Hypothalamus (tissue), 51 donors: Measurements from ENCODE around the gene SSTR3.

ENCODE experiments used
- DNase-seq, 51 donors: peaks; one replicate each; lab custom pipeline; 2025; lab: John Stamatoyannopoulos, UW

SSTR3 gene

DNA sequence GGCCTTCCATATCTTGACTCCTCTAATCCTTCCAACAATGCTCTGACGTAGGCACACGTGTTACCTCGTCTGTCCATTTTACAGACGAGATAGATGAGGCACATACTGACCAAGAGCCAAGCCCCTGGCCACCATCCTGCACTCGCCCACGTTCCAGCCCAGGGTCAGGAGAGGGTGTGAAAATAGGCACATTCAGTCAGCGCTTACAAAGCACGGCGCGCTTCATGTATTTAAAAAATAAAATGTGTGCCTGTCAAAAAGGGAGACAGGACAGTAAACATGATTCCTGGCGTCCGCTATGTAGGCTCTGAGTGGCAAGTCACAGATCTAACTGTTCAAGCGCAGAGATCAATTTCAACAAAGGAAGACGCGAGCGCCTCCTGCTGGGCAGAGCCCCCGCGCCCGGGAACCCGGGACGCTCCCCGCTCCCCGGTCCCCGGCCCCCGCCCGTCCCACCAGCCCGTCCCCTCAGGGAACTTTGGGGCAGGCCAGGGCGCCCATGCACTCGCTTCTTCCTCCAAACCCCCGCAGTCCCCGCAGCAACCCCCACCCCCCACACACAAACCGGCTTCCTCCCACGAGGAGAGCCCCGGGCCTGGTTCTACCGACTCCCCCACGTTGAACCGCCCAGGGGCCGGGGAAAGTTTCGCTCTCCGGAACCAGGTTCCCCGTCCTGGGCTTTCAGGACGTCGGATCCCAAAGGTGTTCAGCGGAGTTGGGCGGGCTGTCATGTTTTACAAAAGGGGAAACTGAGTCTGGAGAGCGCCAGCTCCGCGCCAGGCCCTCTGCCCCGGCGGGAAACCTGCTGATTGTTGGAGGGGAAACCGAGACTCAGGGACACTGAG lies 13.8 kb downstream of the SSTR3 start:
- DNase-seq, result peak in 50 of 51 donors; percentile 30 to 90 (median 68)

GRCh38 chr22:37197451-37198257 lies 14.6 kb downstream of the SSTR3 start:
- DNase-seq, result peak in 1 of 51 donors; percentile 34

DNA sequence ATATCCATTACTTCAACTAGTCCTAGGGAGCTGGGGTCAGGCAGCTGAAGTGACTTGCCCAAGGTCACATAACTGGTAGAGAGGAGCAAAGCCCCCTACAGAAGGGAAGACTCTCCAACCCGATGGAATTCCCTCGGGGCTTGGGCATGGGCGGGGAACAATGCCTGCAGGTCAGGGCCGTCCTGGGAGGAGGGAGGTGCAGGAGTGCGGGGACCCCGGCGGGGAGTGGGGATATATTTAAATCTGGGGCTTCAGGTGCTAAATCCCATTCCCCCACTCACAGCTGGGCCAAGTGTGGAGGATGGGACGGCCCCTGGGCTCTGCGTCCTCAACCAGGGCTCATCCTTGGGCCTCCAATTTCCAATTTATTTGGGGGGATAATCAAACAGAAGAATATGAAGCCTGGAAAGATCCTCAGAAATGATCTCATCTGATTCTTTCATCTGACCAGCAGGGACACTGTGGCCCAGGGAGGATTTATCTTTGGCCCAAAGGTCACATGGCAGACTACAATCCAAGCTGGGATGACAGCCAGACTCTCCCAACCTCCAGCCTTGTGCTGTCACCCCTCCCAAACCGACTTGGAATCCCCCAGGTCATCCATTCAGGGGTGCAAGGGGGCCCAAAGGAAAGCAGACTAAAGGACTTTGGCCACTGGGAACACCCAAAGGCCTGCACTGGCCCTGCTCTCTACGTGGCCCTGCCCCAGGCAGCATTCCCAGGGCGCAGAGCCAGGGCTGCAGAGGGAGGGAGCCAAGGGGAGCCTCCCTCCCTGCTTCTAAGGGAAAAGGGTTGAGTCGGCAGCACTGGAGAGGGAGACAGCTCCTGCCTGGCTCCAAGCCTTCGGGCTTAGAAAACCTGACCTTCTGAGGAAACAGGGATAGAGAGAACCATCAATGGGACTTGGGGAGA lies 15.5 kb downstream of the SSTR3 start:
- DNase-seq, result peak in 33 of 51 donors; percentile 9 to 73 (median 40)

GRCh38 chr22:37195921-37196320 lies 16.4 kb downstream of the SSTR3 start:
- no peak for DNase-seq

GRCh38 chr22:37194750-37195149 lies 17.5 kb downstream of the SSTR3 start:
- no peak for DNase-seq

GRCh38 chr22:37193629-37194191 lies 18.6 kb downstream of the SSTR3 start:
- DNase-seq, result peak in 1 of 51 donors; percentile 36

DNA sequence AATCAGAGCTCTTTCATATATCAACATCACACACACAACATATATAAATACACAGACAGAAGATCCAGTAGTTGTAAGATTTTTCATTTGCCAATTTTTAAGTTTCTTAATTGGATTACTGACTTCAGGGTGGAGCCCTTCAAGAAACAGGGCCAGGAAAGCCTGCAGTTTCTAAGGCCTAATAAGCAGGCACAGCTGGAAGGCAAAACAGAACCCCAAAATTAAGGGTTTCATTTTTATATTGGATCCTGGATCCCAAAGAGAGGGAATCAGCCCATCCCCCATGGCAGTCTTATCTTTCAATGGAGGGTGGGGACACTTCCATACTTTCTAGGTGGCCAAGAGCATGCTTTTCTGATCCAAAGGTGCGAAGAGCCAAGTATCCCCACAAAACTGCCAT lies 19.5 kb downstream of the SSTR3 start:
- no peak for DNase-seq

GRCh38 chr22:37192204-37192603 lies 20.1 kb downstream of the SSTR3 start:
- DNase-seq, result no peak

- no peak for DNase-seq
Measured at GRCh38 chr22:37190262-37190780, 22.0 kb downstream of the SSTR3 start.

DNA sequence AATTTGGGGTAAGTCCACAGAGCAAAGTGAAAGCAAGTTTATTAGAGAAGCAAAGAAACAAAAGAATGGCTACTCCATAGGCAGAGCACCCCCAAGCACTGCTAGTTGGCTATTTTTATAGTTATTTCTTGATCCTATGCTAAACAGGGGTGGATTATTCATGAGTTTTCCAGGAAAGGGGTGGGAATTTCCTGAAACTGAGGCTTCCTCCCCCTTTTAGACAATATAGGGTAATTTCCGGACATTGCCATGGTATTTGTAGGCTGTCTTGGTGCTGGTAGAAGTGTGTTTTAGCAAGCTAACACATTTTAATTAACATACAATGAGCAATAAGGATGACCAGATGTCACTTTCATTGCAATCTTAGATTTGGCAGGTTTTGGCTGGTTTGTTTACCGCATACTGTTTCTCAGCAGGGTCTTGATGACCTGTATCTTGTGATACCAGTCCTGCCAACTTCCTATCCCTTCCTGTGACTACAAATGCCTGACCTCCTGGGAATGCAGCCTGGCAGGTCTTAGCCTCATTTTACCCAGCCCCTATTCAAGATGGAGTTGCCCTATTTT lies 23.3 kb downstream of the SSTR3 start:
- DNase-seq, result no peak

DNA sequence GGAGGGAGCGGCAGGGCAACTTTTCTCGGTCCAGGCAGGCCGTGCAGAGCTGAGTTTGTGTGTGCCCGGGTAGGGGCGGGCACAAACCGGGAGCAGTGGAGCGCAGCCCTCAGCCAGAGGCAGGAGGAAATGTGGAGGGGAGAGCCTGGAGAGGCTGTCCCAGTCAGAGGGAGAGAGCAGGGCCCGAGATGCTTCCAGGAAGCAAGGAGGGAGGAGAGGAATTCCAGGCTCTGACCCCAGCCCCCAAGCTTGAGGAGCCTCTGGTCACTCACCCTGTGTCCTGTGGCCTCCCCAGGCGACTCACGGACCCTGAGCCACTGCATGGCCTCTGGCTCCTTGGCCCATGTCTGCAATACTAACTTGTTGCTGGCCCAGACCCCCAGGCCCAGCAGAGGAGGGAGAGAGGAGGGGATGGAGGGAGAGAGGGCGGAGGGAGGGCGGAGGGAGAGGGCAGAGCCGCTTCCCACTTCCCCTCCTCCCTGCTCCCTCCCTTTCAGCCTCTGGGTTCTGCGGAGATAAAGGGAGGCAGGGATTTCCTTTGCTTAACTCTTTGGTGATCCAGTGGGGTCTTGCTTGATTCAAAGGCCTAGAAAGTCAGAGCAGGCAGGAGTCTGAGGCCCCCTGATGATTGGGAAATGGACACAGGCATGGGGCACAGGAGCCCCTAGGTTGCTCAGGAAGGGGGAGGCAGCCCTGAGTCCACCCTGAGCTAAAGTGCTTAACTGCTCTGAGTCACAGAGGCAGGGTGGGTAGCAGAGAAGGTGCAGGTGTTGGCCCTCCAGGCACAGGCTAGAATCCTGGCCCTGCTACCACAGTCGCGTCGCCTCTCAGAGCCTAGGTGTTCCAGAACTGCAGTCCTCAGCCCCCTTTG lies 24.2 kb downstream of the SSTR3 start, which contains the start of gene C1QTNF6:
TSS of gene C1QTNF6 (minus strand) at position 357 of the 871 bp plus-strand sequence. CDS start at position 323, 34 bp downstream.
- no peak for DNase-seq

DNA sequence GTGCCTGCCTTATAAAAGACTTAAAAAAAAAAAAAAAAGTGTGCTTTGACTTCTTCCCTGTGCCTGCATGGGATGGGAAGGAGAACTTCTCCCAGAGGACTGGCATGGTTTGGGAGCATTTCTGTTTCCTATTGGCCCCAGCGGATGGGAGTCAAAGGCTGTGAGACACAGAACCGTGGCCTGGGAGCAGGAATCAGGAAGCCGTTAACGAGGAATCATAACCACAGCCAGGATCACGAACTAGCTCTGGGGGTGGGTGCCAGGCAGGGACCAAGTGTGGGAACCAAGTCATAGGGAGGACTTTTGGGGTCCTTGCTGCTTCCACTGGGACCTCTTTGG lies 24.8 kb downstream of the SSTR3 start:
- DNase-seq, result no peak

- DNase-seq, result no peak
Measured at GRCh38 chr22:37186997-37187522, 25.2 kb downstream of the SSTR3 start.

DNA sequence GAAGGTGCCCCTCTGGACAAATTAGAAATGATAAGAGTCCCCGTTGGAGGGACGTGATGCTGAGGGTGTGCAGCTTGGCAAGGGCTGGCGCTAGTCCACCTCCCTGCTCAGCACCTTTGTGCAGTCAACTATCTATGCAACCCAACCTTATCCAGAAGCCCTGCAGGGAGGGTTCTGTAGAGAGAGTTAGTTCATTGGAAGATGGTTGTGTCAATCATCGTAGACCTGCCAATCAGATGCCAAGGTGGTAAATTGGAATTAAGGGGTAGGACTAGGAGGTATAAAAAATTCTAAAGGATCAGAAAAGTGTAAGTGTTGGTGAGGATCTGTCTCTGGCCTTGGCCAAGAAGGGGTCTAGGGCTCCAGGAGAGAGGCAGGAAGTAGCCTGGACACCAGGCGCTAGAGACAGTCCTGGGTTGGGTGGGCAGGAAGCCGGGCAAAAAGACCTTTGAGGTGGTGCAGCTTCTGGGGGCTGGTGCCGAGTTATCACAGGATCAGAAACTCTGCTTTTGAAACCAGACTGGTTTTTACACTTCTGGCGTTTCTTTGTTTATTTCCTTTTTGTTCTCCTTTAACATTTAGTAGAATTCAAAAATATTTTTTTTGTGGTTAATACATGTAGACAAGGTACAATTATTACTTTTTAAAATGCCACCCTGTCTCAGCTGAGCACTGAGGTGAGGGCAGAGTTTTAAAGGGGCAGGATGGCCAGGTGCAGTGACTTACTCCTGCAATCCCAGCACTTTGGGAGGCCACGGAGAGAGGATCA lies 25.9 kb downstream of the SSTR3 start:
- peak in 1 of 51 donors; percentile 2 for DNase-seq

DNA sequence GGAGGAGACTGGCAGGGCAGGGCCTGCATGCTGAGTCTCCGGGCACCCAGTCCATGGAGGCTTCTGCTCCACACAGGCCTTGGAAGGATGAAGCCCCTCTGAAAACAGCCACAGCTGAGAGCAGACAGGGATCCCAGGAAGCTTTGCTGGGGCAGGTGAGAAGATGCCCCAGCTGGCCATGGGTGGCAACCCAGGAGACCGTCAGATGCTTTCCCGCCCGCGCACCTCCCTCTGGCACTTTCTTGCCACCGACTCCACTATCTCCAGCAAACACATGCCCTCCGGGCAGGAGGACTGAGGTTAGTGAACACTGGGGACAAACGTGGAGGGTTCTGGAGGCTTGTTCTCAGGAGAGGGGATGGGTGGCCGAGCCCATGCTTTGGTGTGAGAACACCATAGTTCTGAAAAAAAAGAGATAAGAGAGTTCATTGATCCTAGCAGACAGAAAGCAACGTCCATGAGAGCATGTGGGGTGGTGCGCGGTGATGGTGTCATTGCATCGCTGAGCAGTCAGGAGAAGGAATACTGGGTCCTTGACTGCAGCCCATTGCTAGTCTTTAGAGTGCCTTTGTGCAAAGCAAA lies 26.5 kb downstream of the SSTR3 start:
- DNase-seq, result no peak

- DNase-seq, result no peak
Measured at GRCh38 chr22:37184816-37185541, 27.3 kb downstream of the SSTR3 start.

DNA sequence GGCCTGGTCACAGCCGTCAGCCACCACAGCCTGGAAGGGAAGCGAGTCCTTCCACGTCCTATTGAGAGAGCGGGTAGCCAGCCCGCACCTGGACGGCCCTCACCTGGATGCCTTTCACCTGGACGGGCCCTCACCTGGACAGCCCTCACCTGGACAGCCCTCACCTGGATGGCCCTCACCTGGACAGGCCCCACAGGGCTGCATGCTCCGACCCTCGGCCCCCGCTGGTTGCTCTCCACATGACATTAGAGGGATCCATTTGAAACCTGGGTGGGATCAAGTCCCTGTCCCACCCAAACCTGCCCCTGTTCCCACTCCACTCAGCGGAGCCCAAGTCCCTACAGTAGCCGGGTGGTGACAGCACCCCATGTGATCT lies 27.9 kb downstream of the SSTR3 start:
- DNase-seq, result no peak
